ENCODE data around the gene CAPN5.

DNA sequence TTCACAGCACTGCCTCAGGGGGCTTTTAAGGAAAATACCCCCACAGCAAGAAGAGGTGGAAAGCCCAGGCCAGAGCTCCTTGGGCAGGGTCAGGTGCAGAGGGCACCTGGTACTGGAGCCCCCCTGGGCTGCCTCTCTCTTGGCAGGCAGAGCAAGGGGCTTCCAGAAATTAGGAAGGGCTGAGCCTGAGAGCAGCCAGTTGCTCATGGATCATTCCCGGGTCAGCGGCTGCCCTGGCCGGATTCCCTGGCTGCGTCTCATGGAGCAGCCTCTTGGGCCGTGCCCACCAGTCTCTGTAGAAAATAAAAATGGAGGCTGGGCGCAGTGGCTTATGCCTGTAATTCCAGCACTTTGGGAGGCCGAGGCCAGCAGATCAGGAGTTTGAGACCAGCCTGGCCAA, 25.6 kb downstream of the CAPN5 start:
- TF ChIP-seq EZH2phosphoT487 (IDR thresholded peaks at IDR 0.05; ENCODE audit: low read depth, severe bottlenecking, unreplicated experiment) (no peak), EZH2 (IDR thresholded peaks at IDR 0.05; ENCODE audit: borderline replicate concordance) (no peak)
- TF ChIP-seq, protein P1, sequence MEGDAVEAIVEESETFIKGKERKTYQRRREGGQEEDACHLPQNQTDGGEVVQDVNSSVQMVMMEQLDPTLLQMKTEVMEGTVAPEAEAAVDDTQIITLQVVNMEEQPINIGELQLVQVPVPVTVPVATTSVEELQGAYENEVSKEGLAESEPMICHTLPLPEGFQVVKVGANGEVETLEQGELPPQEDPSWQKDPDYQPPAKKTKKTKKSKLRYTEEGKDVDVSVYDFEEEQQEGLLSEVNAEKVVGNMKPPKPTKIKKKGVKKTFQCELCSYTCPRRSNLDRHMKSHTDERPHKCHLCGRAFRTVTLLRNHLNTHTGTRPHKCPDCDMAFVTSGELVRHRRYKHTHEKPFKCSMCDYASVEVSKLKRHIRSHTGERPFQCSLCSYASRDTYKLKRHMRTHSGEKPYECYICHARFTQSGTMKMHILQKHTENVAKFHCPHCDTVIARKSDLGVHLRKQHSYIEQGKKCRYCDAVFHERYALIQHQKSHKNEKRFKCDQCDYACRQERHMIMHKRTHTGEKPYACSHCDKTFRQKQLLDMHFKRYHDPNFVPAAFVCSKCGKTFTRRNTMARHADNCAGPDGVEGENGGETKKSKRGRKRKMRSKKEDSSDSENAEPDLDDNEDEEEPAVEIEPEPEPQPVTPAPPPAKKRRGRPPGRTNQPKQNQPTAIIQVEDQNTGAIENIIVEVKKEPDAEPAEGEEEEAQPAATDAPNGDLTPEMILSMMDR (IDR thresholded peaks at IDR 0.05; ENCODE audit: poor library complexity), result no peak
